Measurements from ENCODE around the gene TCF4.
A peak's percentile ranks its signal among the peaks of the same experiment; 100 is the strongest.

TCF4 gene

GRCh38 chr18:55372209-55372608, 215.8 kb downstream of the TCF4 start:
- no peak for DNase-seq

GRCh38 chr18:55370936-55371335, 217.1 kb downstream of the TCF4 start:
- DNase-seq: no peak

GRCh38 chr18:55369346-55369745, 218.6 kb downstream of the TCF4 start:
- DNase-seq: no peak

GRCh38 chr18:55365342-55365741, 222.7 kb downstream of the TCF4 start:
- no peak for DNase-seq

- DNase-seq: no peak
Observed at GRCh38 chr18:55362303-55362702, 225.7 kb downstream of the TCF4 start.

GRCh38 chr18:55361492-55362250, 226.3 kb downstream of the TCF4 start:
- no peak for DNase-seq

- no peak for DNase-seq
Observed at GRCh38 chr18:55360061-55360460, 227.9 kb downstream of the TCF4 start.

- DNase-seq: no peak
Observed at GRCh38 chr18:55356815-55357214, 231.2 kb downstream of the TCF4 start.

GRCh38 chr18:55355223-55355622, 232.8 kb downstream of the TCF4 start:
- DNase-seq: no peak

GRCh38 chr18:55354795-55355194, 233.2 kb downstream of the TCF4 start:
- DNase-seq: no peak

- no peak for DNase-seq
Observed at GRCh38 chr18:55353806-55354205, 234.2 kb downstream of the TCF4 start.

GRCh38 chr18:55353391-55353790, 234.6 kb downstream of the TCF4 start:
- no peak for DNase-seq

- no peak for DNase-seq
Observed at GRCh38 chr18:55351980-55352714, 235.8 kb downstream of the TCF4 start.

- DNase-seq: no peak
Observed at GRCh38 chr18:55351241-55351691, 236.7 kb downstream of the TCF4 start.

- no peak for DNase-seq
Observed at GRCh38 chr18:55349685-55350084, 238.3 kb downstream of the TCF4 start.

GRCh38 chr18:55346961-55347740, 240.8 kb downstream of the TCF4 start:
- DNase-seq: no peak

GRCh38 chr18:55346387-55346786, 241.6 kb downstream of the TCF4 start:
- no peak for DNase-seq

GRCh38 chr18:55345103-55345950, 242.7 kb downstream of the TCF4 start:
- DNase-seq: no peak

- peak; percentile 10 for DNase-seq
Observed at GRCh38 chr18:55343396-55344073, 244.5 kb downstream of the TCF4 start.

GRCh38 chr18:55340998-55341397, 247.0 kb downstream of the TCF4 start:
- DNase-seq: no peak

- no peak for DNase-seq
Observed at GRCh38 chr18:55339990-55340389, 248.0 kb downstream of the TCF4 start.

All from NCI-H1092 (cell line).